HG03521 (cell line): ENCODE results near the gene PNPLA2.

Experiments used
- ATAC-seq: cut with Tn5 transposase; IDR thresholded peaks from one replicate; pipeline ENCODE4 v1.9.1; 2021; ENCODE audit warnings: mild to moderate bottlenecking, moderate library complexity; ENCODE audit not compliant: unreplicated experiment

Gene PNPLA2

GRCh38 chr11:798093-798713 is 20.5 kb upstream of the PNPLA2 start, which contains the start of gene SLC25A22:
SLC25A22 (minus strand) TSS chr11:798281; CDS start chr11:795006, 3,275 bp downstream.
- peak; percentile 61 for ATAC-seq

GRCh38 chr11:799641-800316 is 18.9 kb upstream of the PNPLA2 start:
- ATAC-seq = no peak

- no peak for ATAC-seq
Observed at GRCh38 chr11:800473-800872, 18.2 kb upstream of the PNPLA2 start.

GRCh38 chr11:801097-801780 is 17.5 kb upstream of the PNPLA2 start:
- ATAC-seq = no peak

GRCh38 chr11:802018-802617 is 16.6 kb upstream of the PNPLA2 start:
- no peak for ATAC-seq

GRCh38 chr11:802693-803466 is 15.8 kb upstream of the PNPLA2 start:
- ATAC-seq = no peak

- no peak for ATAC-seq
Observed at GRCh38 chr11:803467-803742, 15.3 kb upstream of the PNPLA2 start.

- ATAC-seq = no peak
Observed at GRCh38 chr11:803770-804598, 14.7 kb upstream of the PNPLA2 start.

GRCh38 chr11:804599-804964 is 14.1 kb upstream of the PNPLA2 start:
- ATAC-seq = no peak

- ATAC-seq = no peak
Observed at GRCh38 chr11:808427-809286, 10.1 kb upstream of the PNPLA2 start.

- ATAC-seq = peak; percentile 66
Observed at GRCh38 chr11:809287-810039, 9.3 kb upstream of the PNPLA2 start, which contains the start of gene RPLP2. RPLP2 (plus strand) TSS chr11:809967; CDS start chr11:810235, 268 bp downstream.

GRCh38 chr11:810040-810567 is 8.6 kb upstream of the PNPLA2 start:
- ATAC-seq = no peak

- ATAC-seq = no peak
Observed at GRCh38 chr11:811446-812245, 7.1 kb upstream of the PNPLA2 start.

- ATAC-seq = no peak
Observed at GRCh38 chr11:812390-812789, 6.3 kb upstream of the PNPLA2 start.

GRCh38 chr11:813072-813455 is 5.7 kb upstream of the PNPLA2 start:
- no peak for ATAC-seq

- no peak for ATAC-seq
Observed at GRCh38 chr11:813456-814096, 5.1 kb upstream of the PNPLA2 start.
